Measurements from ENCODE around the gene MGAT4B. TPM values are rescaled to one million over a fixed set of nuclear protein-coding genes. Genes with fewer than 3 reads are reported as not detected.
A peak's percentile ranks its signal among the peaks of the same experiment; 100 is the strongest.

MGAT4B gene
- total and polyA plus RNA-seq, 2 of the 13 experiments (the other 11 are each of a cell fraction or from before 2014, with no cell fraction given): 93.5 to 130 TPM

GRCh38 chr5:179817890-179818745, 11.5 kb upstream of the MGAT4B start (continued):
- peak; percentile 31 for TF ChIP-seq ZNF407 (CRISPR knock-in tag; IDR thresholded peaks at IDR 0.05; ENCODE audit: not compliant biosample characterization)
- no peak for TF ChIP-seq ZSCAN29 (CRISPR knock-in tag; conservative IDR thresholded peaks at IDR 0.05)
- peak; percentile 27 for TF ChIP-seq ZBTB38 (CRISPR knock-in tag; IDR thresholded peaks at IDR 0.05)
- TF ChIP-seq ZNF670 (CRISPR knock-in tag; IDR thresholded peaks at IDR 0.05; ENCODE audit: borderline replicate concordance): no peak
- TF ChIP-seq ZNF839 (CRISPR knock-in tag; IDR thresholded peaks at IDR 0.05; ENCODE audit: borderline replicate concordance): 0 out of 2 replicates have a peak, but pooled peaks have one; percentile 48
- TF ChIP-seq KMT2B (CRISPR knock-in tag; IDR thresholded peaks at IDR 0.05): peak; percentile 3; the same call in 1 of the 2 replicates
- no peak for TF ChIP-seq BRD4 (CRISPR knock-in tag; IDR thresholded peaks at IDR 0.05)
- no peak for TF ChIP-seq MYPOP (CRISPR knock-in tag; IDR thresholded peaks at IDR 0.05)
- no peak for TF ChIP-seq DZIP1 (CRISPR knock-in tag; IDR thresholded peaks at IDR 0.05)
- TF ChIP-seq JUND (CRISPR knock-in tag; IDR thresholded peaks at IDR 0.05): no peak

Measured in HepG2 (cell line).